CD4-positive, CD25-positive, alpha-beta regulatory T cell (primary cell): ENCODE data around the gene PATJ. TPM values are rescaled to one million over a fixed set of nuclear protein-coding genes. Genes with fewer than 3 reads are reported as not detected.

Experiments used
- ATAC-seq, 2 donors: fragments of 150-1000 bp; cut with Tn5 transposase; one replicate each; pipeline ENCODE4 v1.10.0; 2021; ENCODE audit warnings: low read depth in 2 of 2, moderate number of reproducible peaks in 2 of 2, moderate library complexity in 1 of 2
- DNase-seq, 3 donors: peaks; one replicate each; pipeline versions ENCODE4 v3.0.0 to v3.0.0-alpha.2; 2012 to 2022; ENCODE audit warnings: mixed read lengths in 1 of 3
- H3K27ac ChIP-seq: one replicate; pipeline ENCODE4 v1.7.0; 2013; ENCODE audit warnings: mild to moderate bottlenecking, low read length; ENCODE audit not compliant: insufficient read depth, poor library complexity, severe bottlenecking
- H3K27me3 ChIP-seq: one replicate; pipeline ENCODE4 v1.7.0; 2013; ENCODE audit warnings: low read length; ENCODE audit not compliant: control insufficient read depth, insufficient read depth
- H3K36me3 ChIP-seq: one replicate; pipeline ENCODE4 v1.7.0; 2013; ENCODE audit warnings: mild to moderate bottlenecking, low read length, moderate library complexity; ENCODE audit not compliant: control insufficient read depth, insufficient read depth
- H3K4me1 ChIP-seq: 2 replicates; pipeline ENCODE4 v1.7.0; 2013; ENCODE audit warnings: mild to moderate bottlenecking, low read length; ENCODE audit not compliant: insufficient read depth, control insufficient read depth, poor library complexity, severe bottlenecking
- H3K4me3 ChIP-seq: one replicate; pipeline ENCODE4 v1.7.0; 2013; ENCODE audit warnings: low read depth, mild to moderate bottlenecking, low read length, moderate library complexity
- H3K9me3 ChIP-seq, 2 experiments: 1 replicate in 1 of 2; 2 replicates in 1 of 2; pipeline ENCODE4 v1.7.0; 2013; ENCODE audit warnings: low read length in 2 of 2, mild to moderate bottlenecking in 1 of 2, moderate library complexity in 1 of 2; ENCODE audit not compliant: control insufficient read depth in 2 of 2
- H3K27ac Mint-ChIP-seq, 3 donors: one replicate each; pipeline ENCODE4 v1.8.0; 2020 to 2022; ENCODE audit warnings: mild to moderate bottlenecking in 3 of 3, mixed read lengths in 3 of 3, moderate library complexity in 2 of 3
- H3K27me3 Mint-ChIP-seq: one replicate; pipeline ENCODE4 v1.8.0; 2022; ENCODE audit warnings: mild to moderate bottlenecking, mixed read lengths
- H3K36me3 Mint-ChIP-seq: one replicate; pipeline ENCODE4 v1.8.0; 2020; ENCODE audit warnings: mixed read lengths
- H3K4me1 Mint-ChIP-seq, 4 donors: one replicate each; pipeline ENCODE4 v1.8.0; 2020 to 2022; ENCODE audit warnings: mixed read lengths in 4 of 4, mild to moderate bottlenecking in 1 of 4
- H3K4me3 Mint-ChIP-seq, 4 donors: one replicate each; pipeline ENCODE4 v1.8.0; 2020 to 2022; ENCODE audit warnings: mild to moderate bottlenecking in 4 of 4, mixed read lengths in 4 of 4, moderate library complexity in 3 of 4
- H3K9me3 Mint-ChIP-seq, 7 donors: one replicate each; pipeline ENCODE4 v1.8.0; 2020 to 2022; ENCODE audit warnings: mixed read lengths in 7 of 7, mild to moderate bottlenecking in 3 of 7, moderate library complexity in 2 of 7
- polyA plus RNA-seq, 4 donors: library from polyadenylated mRNA; unstranded; fragments of 300-500 nt; fragmentation: Illumina TruSeq; gene quantifications; one replicate each; pipeline ENCODE4 v1.2.3, GENCODE V29; 2021
- total RNA-seq: library from RNA; stranded (reverse); gene quantifications from one replicate; pipeline ENCODE4 v1.2.3, GENCODE V29; 2022

The PATJ gene
- total and polyA plus RNA-seq, 5 donors from 2014 or later = 8.6 to 49.2 (median 15.9) TPM

- H3K36me3 ChIP-seq = no peaks in the 10 kb centered on the region
- no peak for ATAC-seq
- Mint-ChIP-seq H3K9me3 (peaks cover 0 to 2% (median 0%) of the 10 kb centered on the region in 7 donors), H3K4me3 (no peak overlapping the region), H3K36me3 (no peaks in the 10 kb centered on the region), H3K27ac (no peak overlapping the region), H3K4me1 (no peaks in the 10 kb centered on the region), H3K27me3 (peaks cover 34% of the 10 kb centered on the region)
- H3K4me3 ChIP-seq = no peak overlapping the region
- no peaks in the 10 kb centered on the region for H3K27me3 ChIP-seq
- H3K9me3 ChIP-seq = no peaks in the 10 kb centered on the region
- no peaks in the 10 kb centered on the region for H3K4me1 ChIP-seq
- DNase-seq = no peak
- H3K27ac ChIP-seq = no peak overlapping the region
These were observed 456.5 kb downstream of the PATJ start for GRCh38 chr1:62198781-62199125.

GRCh38 chr1:62207187-62207586 lies 464.9 kb downstream of the PATJ start:
- Mint-ChIP-seq H3K27ac (no peak overlapping the region), H3K36me3 (no peaks in the 10 kb centered on the region), H3K27me3 (peaks cover 13% of the 10 kb centered on the region), H3K9me3 (peaks cover 3 to 22% (median 14%) of the 10 kb centered on the region in 7 donors), H3K4me3 (no peak overlapping the region), H3K4me1 (peaks cover 0 to 15% (median 4%) of the 10 kb centered on the region in 4 donors)
- Histone ChIP-seq H3K9me3 (peaks cover 4 to 10% of the 10 kb centered on the region in 2 experiments), H3K27me3 (no peaks in the 10 kb centered on the region), H3K27ac (no peak overlapping the region), H3K4me1 (no peaks in the 10 kb centered on the region), H3K4me3 (no peak overlapping the region), H3K36me3 (no peaks in the 10 kb centered on the region)
- DNase-seq (no peak), ATAC-seq (no peak)

GRCh38 chr1:62208087-62208486 lies 465.8 kb downstream of the PATJ start:
- DNase-seq (no peak), ATAC-seq (no peak)
- Mint-ChIP-seq H3K27me3 (peaks cover 13% of the 10 kb centered on the region), H3K27ac (no peak overlapping the region), H3K36me3 (no peaks in the 10 kb centered on the region), H3K9me3 (peaks cover 3 to 22% (median 14%) of the 10 kb centered on the region in 7 donors), H3K4me1 (peaks cover 0 to 15% (median 4%) of the 10 kb centered on the region in 4 donors), H3K4me3 (no peak overlapping the region)
- Histone ChIP-seq H3K27ac (no peak overlapping the region), H3K4me1 (no peaks in the 10 kb centered on the region), H3K36me3 (no peaks in the 10 kb centered on the region), H3K4me3 (no peak overlapping the region), H3K27me3 (no peaks in the 10 kb centered on the region), H3K9me3 (peaks cover 4 to 10% of the 10 kb centered on the region in 2 experiments)

GRCh38 chr1:62208970-62209369 lies 466.7 kb downstream of the PATJ start:
- DNase-seq = no peak
- peaks cover 4 to 10% of the 10 kb centered on the region in 2 experiments for H3K9me3 ChIP-seq
- H3K27ac Mint-ChIP-seq = no peak overlapping the region
- no peak overlapping the region for H3K4me3 Mint-ChIP-seq
- no peaks in the 10 kb centered on the region for H3K27me3 ChIP-seq
- H3K4me1 Mint-ChIP-seq = peaks cover 0 to 15% (median 4%) of the 10 kb centered on the region in 4 donors
- no peak for ATAC-seq
- peaks cover 13% of the 10 kb centered on the region for H3K27me3 Mint-ChIP-seq
- H3K36me3 ChIP-seq = no peaks in the 10 kb centered on the region
- H3K27ac ChIP-seq = no peak overlapping the region
- H3K9me3 Mint-ChIP-seq = peaks cover 3 to 22% (median 14%) of the 10 kb centered on the region in 7 donors
- H3K4me1 ChIP-seq = no peaks in the 10 kb centered on the region
- H3K4me3 ChIP-seq = no peak overlapping the region
- no peaks in the 10 kb centered on the region for H3K36me3 Mint-ChIP-seq

- H3K27me3 Mint-ChIP-seq = peaks cover 13% of the 10 kb centered on the region
- no peak overlapping the region for H3K27ac Mint-ChIP-seq
- H3K36me3 ChIP-seq = no peaks in the 10 kb centered on the region
- no peak for ATAC-seq
- H3K4me3 ChIP-seq = no peak overlapping the region
- H3K4me1 ChIP-seq = no peaks in the 10 kb centered on the region
- no peaks in the 10 kb centered on the region for H3K27me3 ChIP-seq
- peaks cover 5 to 22% (median 14%) of the 10 kb centered on the region in 7 donors for H3K9me3 Mint-ChIP-seq
- no peaks in the 10 kb centered on the region for H3K36me3 Mint-ChIP-seq
- peaks cover 4 to 10% of the 10 kb centered on the region in 2 experiments for H3K9me3 ChIP-seq
- no peak overlapping the region for H3K27ac ChIP-seq
- peaks cover 0 to 15% (median 4%) of the 10 kb centered on the region in 4 donors for H3K4me1 Mint-ChIP-seq
- DNase-seq = no peak
- H3K4me3 Mint-ChIP-seq = no peak overlapping the region
These were observed 467.8 kb downstream of the PATJ start for GRCh38 chr1:62209931-62210595.

GRCh38 chr1:62210960-62211359 lies 468.7 kb downstream of the PATJ start:
- ATAC-seq (no peak), DNase-seq (no peak)
- Histone ChIP-seq H3K36me3 (no peaks in the 10 kb centered on the region), H3K4me1 (no peaks in the 10 kb centered on the region), H3K27me3 (no peaks in the 10 kb centered on the region), H3K27ac (no peak overlapping the region), H3K4me3 (no peak overlapping the region), H3K9me3 (peaks cover 4 to 10% of the 10 kb centered on the region in 2 experiments)
- H3K36me3 Mint-ChIP-seq = no peaks in the 10 kb centered on the region
- peaks cover 0 to 15% (median 4%) of the 10 kb centered on the region in 4 donors for H3K4me1 Mint-ChIP-seq
- H3K4me3 Mint-ChIP-seq = no peak overlapping the region
- H3K27me3 Mint-ChIP-seq = peaks cover 9% of the 10 kb centered on the region
- no peak overlapping the region for H3K27ac Mint-ChIP-seq
- H3K9me3 Mint-ChIP-seq = peaks cover 5 to 22% (median 14%) of the 10 kb centered on the region in 7 donors

- Histone ChIP-seq H3K27me3 (no peaks in the 10 kb centered on the region), H3K9me3 (peaks cover 4 to 10% of the 10 kb centered on the region in 2 experiments), H3K36me3 (no peaks in the 10 kb centered on the region), H3K27ac (no peak overlapping the region), H3K4me1 (no peaks in the 10 kb centered on the region), H3K4me3 (no peak overlapping the region)
- DNase-seq = no peak
- no peaks in the 10 kb centered on the region for H3K27me3 Mint-ChIP-seq
- H3K4me1 Mint-ChIP-seq = peaks cover 0 to 7% (median 3%) of the 10 kb centered on the region in 4 donors
- peaks cover 5 to 13% (median 12%) of the 10 kb centered on the region in 7 donors for H3K9me3 Mint-ChIP-seq
- H3K4me3 Mint-ChIP-seq = no peak overlapping the region
- H3K27ac Mint-ChIP-seq = no peak overlapping the region
- no peak for ATAC-seq
- H3K36me3 Mint-ChIP-seq = no peaks in the 10 kb centered on the region
These were observed 470.1 kb downstream of the PATJ start for GRCh38 chr1:62212411-62212810.
